Right atrium auricular region (tissue), 2 donors: ENCODE measurements around the gene PDE8B. TPM values are rescaled to one million over a fixed set of nuclear protein-coding genes. Genes with fewer than 3 reads are reported as not detected.

ENCODE experiments used
- DNase-seq: peaks from one replicate; pipeline ENCODE4 v3.0.0-alpha.2; 2019; ENCODE audit warnings: low spot score
- H3K27ac ChIP-seq, 2 donors: fragments of 200-600 bp; sonication (generic); 1 replicate in 1 of 2; 2 replicates in 1 of 2; pipeline ENCODE4 v1.5.1; 2016 to 2019
- H3K27me3 ChIP-seq, 2 donors: fragments of 200-600 bp; sonication (generic); one replicate each; pipeline versions ENCODE4 v1.5.1 to v1.6.0; 2017 to 2019
- H3K36me3 ChIP-seq: fragments of 200-600 bp; sonication (generic); one replicate; pipeline ENCODE4 v1.5.1; 2016
- H3K4me1 ChIP-seq, 2 donors: fragments of 200-600 bp; sonication (generic); one replicate each; pipeline versions ENCODE4 v1.5.1 to v1.6.0; 2017 to 2019
- H3K4me3 ChIP-seq, 2 donors: fragments of 200-600 bp; sonication (generic); 1 replicate in 1 of 2; 2 replicates in 1 of 2; pipeline ENCODE4 v1.5.1; 2017 to 2019; ENCODE audit warnings: mild to moderate bottlenecking in 1 of 2, moderate library complexity in 1 of 2
- H3K9me3 ChIP-seq, 2 donors: fragments of 200-600 bp; sonication (generic); one replicate each; pipeline ENCODE4 v1.5.1; 2019
- CTCF ChIP-seq, 2 donors: fragments of 200-600 bp; sonication (generic); IDR thresholded peaks; one replicate each; pipeline ENCODE4 v1.5.1; 2019; ENCODE audit warnings: antibody characterized with exemption in 2 of 2
- total RNA-seq, 2 donors: library from RNA; depleted of rRNA; stranded (reverse); fragments of >200 nt; gene quantifications; one replicate each; pipeline ENCODE4 v1.1.0, GENCODE V29; 2016

Gene PDE8B
- total RNA-seq, 2 donors from 2014 or later, result 22.2 to 64.5 TPM

- DNase-seq, result no peak
- Histone ChIP-seq H3K4me1 (peaks cover 0 to 15% of the 10 kb centered on the region in 2 donors), H3K27ac (no peak overlapping the region), H3K4me3 (no peak overlapping the region), H3K36me3 (no peaks in the 10 kb centered on the region), H3K9me3 (no peaks in the 10 kb centered on the region), H3K27me3 (no peaks in the 10 kb centered on the region)
- TF ChIP-seq CTCF (IDR thresholded peaks at IDR 0.05), result no peak
These were observed 15.1 kb downstream of the PDE8B start for GRCh38 chr5:77225531-77225930.

- Histone ChIP-seq H3K27ac (no peak overlapping the region), H3K36me3 (no peaks in the 10 kb centered on the region), H3K4me1 (peaks cover 0 to 6% of the 10 kb centered on the region in 2 donors), H3K27me3 (no peaks in the 10 kb centered on the region), H3K9me3 (no peaks in the 10 kb centered on the region), H3K4me3 (no peak overlapping the region)
- no peak for TF ChIP-seq CTCF (IDR thresholded peaks at IDR 0.05)
- DNase-seq, result no peak
These were observed 19.4 kb downstream of the PDE8B start for GRCh38 chr5:77229887-77230286.

- TF ChIP-seq CTCF (IDR thresholded peaks at IDR 0.05), result peak in 1 of 2 donors; percentile 16
- Histone ChIP-seq H3K9me3 (no peaks in the 10 kb centered on the region), H3K27me3 (no peaks in the 10 kb centered on the region), H3K36me3 (no peaks in the 10 kb centered on the region), H3K4me3 (no peak overlapping the region), H3K4me1 (peaks cover 0 to 6% of the 10 kb centered on the region in 2 donors), H3K27ac (no peak overlapping the region)
- no peak for DNase-seq
These were observed 20.4 kb downstream of the PDE8B start for GRCh38 chr5:77230727-77231470.

- no peak overlapping the region for H3K27ac ChIP-seq
These were observed 21.1 kb downstream of the PDE8B start for GRCh38 chr5:77231471-77232138.

GRCh38 chr5:77232574-77233358 lies 22.3 kb downstream of the PDE8B start:
- Histone ChIP-seq H3K27ac (peak overlapping the region in 1 of 2 donors; percentile 30), H3K27me3 (no peaks in the 10 kb centered on the region), H3K4me1 (peaks cover 0 to 6% of the 10 kb centered on the region in 2 donors), H3K9me3 (no peaks in the 10 kb centered on the region), H3K36me3 (no peaks in the 10 kb centered on the region), H3K4me3 (no peak overlapping the region)
- no peak for DNase-seq
- no peak for TF ChIP-seq CTCF (IDR thresholded peaks at IDR 0.05)

More at GRCh38 chr5:77231471-77232138, 21.1 kb downstream of the PDE8B start:
- no peaks in the 10 kb centered on the region for H3K9me3 ChIP-seq
- peaks cover 0 to 6% of the 10 kb centered on the region in 2 donors for H3K4me1 ChIP-seq
- H3K36me3 ChIP-seq, result no peaks in the 10 kb centered on the region
- DNase-seq, result no peak
- TF ChIP-seq CTCF (IDR thresholded peaks at IDR 0.05), result no peak
- H3K4me3 ChIP-seq, result no peak overlapping the region
- H3K27me3 ChIP-seq, result no peaks in the 10 kb centered on the region
